NCI-H1092 (cell line): ENCODE measurements around the gene LRRC8C.

Source experiments
- DNase-seq: peaks from one replicate; lab custom pipeline; 2025; lab: John Stamatoyannopoulos, UW

LRRC8C gene

DNA sequence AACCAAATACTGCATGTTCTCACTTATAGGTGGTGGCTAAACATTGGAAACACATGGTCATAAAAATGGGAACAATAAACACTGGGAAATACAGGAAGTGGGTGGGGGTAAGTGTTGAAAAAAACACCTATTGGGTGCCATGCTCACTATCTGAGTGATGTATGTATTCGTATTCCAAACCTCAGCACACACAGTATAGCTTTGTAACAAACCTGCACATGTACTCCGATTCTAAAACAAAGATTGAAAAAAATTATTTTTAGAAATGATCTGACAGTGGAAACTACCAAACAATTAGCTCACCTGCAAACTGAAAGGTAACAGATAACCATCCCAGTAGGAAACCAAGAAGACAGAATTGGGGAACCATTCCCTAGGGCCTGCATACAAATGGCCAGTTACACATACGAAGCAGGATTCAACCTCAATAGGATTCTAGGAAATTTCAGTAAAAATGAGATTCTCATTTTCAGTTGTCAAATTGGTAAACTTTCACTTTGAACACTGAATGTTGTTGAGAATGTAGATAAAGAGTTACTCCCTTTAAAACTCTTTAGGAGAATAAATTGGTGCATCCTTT lies 99.8 kb downstream of the LRRC8C start:
- DNase-seq: no peak

DNA sequence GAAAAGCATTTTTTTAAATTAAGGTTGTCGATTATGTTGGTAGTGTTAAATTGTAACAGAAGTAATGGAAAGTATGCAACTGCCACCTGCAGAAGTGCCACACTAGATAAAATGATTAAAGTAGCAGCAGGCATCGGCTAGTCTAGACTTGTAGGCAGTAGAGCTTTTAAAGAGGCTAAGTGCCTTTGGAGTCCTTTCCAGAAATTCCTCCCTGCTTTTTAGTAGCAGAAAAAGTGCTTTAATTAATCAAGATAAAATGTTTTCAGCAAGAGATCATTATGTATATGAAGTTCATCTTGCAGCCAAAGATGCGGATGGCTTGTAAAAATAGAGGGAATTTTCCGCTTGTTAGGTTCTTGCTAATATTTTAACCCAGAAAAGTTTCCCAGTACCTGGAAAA lies 100.8 kb downstream of the LRRC8C start:
- DNase-seq: no peak

DNA sequence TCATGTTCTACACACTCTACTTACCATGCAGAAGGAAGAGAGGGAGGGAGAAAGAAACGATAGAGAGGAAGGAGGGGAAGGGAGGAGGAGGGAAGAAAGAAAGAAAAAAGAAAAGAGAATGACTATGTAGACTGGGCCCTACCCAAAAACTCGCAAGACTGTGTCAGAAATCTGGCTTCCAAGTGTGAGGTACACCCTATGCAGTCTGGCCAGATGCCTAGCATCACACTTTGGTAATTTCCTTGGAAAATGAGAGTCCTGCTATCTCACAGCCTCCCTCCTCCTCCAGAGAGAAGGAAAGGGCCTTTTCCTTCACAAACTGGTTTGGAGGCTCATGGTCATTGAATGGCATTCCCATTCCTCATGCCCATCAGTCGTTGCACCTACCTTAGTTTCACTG lies 101.5 kb downstream of the LRRC8C start:
- no peak for DNase-seq

DNA sequence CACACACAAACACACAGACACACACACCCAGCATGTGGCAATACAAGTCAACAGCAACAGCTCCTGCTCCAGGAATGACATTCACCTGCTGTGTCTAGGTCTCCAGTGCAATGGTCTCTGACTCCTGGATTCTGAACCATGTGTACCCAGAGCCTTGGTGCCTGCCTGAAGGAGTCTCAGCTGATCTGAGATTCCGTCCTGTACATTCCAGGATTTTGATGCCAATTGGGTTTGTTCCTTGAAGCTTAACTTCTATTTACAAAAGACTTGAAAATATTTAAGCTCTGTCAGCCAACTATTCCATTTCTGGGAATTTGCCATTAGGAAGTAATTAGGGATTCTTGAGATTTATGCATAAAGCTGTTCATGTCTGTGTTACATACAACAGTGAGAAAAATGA lies 102.6 kb downstream of the LRRC8C start:
- DNase-seq: no peak

DNA sequence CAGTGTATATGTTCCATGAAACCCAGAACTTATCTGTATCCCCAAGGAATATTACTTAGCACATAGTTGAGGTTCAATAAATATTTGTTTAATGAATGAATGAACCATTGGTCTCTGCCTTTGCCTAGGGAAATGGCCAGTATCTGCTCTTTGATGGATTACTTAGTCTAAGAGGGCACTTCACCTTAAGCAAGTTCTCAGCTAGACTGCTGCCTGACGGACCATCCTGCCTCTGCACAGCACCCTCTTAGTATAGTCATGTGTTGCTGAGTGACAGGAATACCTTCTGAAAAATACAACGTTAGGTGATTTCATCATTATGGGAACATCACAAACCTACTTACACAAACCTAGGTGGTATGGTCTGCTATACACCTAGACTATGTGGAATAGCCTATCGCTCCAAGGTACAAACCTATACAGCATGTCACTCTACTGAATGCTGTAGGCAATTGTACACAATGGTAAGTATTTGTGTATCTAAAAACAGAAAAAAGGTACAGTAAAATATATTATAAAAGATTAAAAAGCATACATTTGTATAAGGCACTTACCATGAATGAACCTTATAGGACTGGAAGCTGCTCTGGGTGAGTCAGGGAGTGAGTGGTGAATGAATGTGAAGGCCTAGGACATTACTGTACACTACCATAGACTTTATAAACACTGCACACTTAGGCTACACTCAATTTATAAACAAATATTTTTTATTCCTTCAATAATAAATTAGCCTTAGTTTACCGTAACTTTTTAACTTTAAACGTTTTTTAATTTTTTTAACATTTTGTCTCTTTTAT lies 104.2 kb downstream of the LRRC8C start:
- no peak for DNase-seq

DNA sequence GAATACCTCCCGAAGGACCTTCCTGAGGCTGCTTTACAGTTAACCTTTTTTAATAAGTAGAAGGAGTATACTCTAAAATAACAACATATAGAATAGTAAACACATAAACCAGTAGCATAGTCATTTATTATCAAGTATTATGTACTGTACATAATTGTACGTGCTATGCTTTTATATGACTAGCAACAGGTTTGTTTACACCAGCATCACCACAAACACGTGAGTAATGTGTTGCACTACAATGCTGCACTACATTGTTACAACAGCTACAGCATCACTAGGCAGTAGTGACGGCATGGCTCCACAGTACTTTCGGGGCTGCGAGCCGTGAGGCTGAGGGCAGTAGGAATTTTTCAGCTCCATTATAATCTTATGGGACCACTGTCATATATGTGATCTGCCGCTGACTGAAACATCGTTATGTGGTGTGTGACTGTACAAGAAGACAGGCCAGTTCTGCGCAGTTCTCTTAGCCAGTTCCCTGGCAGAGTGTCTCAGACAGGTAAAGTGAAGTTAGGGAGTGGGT lies 105.1 kb downstream of the LRRC8C start:
- DNase-seq: no peak

DNA sequence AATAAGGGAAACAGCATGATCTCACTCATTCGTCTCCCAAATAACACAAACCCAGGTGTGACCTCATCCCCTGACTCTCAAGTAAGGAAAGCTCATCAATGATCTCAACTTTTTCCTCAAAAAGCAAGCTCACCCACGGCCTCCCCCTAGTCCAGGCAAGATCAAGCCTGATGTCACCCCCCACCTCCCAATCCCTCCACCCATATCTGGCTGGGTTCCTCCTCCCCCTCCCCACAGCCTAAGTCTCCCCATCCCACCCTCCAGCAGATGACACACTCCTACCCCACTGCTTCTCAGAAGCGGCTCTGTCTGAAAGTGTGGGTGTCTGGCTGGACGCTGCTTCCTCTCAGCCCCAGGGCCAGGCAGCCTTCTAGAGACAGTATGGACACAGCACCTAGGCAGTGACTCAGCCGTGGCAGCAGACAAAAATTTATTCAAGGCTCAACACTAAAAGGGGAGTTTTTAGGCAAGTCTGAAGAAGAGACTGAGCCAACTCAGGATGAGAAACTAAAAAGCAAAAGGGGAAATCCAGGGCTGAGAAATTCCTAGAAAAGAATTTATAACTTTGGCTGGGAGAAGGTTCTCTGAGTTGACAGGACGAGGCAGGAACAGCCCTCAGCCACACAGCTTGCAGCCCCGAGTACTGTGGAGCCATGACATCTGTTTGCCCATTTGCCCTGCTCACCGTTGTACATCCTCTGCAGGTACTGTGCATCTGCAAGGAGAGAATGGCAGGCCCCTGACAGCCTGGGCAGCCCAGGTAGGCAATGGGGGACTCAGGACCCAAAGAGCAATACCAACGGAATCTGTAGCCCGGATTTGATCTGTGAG lies 106.3 kb downstream of the LRRC8C start:
- no peak for DNase-seq

DNA sequence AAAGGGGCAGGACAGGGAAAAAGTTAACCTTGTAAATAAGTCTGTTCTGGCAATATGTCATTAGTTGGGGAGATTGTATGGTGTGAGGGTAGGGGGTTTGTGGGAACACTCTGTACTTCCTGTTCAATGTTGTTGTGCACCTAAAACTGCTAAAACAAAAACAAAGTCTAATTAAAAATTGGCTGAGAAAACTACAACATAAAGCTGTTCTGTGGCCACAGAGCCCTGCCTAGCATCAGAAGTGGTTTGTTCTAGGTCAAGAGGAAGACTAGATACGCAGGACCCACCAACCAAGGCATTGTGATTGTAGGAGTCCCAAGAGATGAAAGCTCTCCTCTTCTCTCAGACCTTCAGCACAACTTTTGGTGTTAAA lies 106.9 kb downstream of the LRRC8C start:
- DNase-seq: no peak

DNA sequence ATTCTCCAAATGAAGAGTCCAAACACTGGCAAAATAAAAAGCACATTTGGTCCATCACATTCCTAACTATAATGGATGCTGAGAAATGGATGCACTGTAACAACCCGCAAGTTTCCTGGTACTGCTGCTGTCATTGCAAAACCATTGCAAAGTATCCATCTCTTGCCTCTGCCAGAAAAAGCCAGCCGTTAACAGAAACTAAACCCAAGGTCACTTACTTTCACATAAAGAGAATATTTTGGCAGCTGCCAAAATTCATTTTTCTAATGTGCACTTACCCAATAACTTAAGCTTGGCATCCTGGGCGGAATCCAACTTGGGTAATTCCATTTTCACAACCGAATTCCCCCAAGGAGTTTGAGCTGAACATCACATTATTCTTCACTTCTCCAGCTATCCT lies 110.9 kb downstream of the LRRC8C start:
- DNase-seq: no peak

DNA sequence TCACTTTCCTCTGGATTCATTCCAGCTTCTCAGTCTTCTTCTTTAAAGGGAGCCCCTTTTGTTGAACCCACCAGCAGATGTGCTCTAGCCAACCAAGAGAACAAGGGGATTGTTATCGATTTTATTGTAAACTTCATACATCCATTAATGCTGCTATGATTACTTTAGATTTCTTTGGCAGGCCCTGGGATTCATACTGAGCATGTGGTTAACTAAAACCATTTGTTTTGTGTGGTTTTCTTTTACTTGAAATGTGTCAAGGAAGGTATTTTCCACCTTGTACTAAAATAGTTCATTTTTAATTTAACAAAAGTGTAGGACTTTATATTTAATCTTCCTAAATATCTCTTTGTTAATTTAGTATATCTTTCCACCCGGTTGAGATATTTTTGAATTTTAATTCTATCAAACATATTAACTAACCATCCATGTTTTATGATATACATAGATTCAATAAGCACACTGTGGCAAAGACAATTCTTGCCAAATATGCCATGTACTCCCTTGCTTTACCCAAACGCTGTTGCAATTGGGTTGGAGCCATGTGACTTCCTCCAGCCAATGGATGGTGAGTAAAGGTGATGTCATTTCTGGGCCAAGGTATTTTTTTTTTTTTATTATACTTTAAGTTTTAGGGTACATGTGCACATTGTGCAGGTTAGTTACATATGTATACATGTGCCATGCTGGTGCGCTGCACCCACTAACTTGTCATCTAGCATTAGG lies 113.7 kb downstream of the LRRC8C start:
- DNase-seq: no peak

DNA sequence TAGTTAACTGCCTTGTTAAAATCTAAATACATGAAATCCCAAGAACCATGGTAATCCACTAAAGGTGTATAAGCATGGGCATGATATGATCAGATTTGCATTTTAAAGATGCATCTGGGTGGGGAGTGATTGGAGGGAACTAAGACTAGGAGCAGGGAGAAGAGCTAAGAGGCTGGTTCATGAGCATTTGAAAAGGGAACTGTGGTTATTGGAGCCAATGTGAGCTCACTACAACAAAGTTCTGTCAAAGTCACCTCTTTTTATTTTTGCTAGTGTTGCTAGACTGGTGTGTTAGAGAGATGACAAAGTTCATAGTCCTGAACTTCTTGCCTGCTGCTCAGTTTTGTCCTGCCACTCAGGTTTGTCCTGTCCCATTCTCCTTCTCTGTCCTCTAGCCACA lies 120.8 kb downstream of the LRRC8C start:
- DNase-seq: no peak

DNA sequence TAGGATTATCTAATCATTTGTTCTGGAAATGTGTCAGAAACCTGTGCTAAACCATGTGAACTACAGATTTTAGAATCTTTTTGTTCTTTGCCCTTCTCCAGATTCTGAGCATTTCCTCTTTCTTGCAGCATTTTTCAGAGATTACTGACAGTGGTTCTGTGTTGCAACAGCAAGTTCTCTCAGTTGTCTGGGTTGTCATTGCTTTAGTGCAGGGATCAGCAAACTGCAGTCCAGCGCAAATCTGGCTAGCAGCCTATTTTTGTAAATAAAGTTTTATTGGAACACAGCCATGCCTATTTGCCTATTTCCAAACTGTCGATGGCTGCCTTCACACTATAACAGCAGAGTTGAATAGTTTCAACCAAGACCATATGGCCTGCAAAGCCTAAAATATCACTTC lies 121.6 kb downstream of the LRRC8C start:
- no peak for DNase-seq

DNA sequence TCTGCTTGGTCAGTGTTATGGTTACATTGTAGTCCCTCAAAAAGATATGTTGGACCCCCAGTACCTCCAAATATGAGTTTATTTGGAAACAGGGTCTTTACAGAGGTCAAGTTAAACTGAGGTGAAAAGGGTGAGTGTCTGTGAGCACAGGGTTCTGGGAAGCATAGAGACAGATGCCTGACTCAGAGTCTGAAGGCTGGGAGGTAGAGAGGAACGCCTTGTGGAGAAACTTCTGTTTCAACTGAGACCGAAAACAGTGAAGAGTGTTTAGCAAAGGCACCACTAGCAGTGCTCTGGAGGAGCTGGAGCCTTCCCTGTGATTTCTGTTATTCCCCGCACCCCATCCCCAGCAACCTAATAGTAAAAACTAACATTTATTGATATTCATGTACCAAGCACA lies 122.7 kb downstream of the LRRC8C start:
- no peak for DNase-seq

DNA sequence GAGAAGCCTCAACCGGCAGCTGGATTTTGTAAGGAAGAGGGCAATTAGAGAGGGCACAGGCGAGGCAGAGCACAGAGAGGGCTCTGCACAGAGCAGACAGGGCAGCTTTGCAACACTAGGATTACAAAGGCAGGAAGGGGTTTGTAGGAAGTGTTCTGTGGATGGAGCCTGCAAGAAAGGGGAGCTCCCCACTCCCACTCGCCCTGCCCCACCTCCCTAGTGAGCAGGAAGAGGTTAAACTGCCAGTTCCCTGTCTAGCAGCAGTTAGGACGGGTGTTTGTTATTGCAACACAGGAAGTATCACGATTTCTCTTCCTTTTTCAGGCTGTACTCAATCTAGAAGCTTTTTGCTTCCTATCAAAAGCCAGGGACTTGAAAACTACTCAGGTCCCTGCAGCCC lies 124.6 kb downstream of the LRRC8C start:
- no peak for DNase-seq

DNA sequence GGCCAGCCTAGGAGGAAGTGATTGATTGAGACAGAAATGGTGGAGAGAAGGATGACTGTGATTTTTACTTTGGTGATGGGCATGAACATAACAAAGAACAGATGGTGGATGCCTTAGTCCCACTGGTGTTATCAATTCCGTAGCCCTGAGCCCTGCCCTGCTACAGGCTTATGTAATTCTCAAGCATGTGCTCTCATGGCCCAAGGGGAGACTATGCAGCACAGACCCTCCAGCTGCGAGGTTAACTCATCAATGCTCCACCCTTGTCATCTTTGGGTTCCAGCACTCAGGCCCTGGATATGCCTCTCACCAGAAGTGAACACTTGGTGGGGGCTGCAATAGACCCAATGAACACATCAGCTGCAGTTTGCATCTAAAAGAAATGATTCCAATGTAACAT lies 125.2 kb downstream of the LRRC8C start:
- DNase-seq: no peak

DNA sequence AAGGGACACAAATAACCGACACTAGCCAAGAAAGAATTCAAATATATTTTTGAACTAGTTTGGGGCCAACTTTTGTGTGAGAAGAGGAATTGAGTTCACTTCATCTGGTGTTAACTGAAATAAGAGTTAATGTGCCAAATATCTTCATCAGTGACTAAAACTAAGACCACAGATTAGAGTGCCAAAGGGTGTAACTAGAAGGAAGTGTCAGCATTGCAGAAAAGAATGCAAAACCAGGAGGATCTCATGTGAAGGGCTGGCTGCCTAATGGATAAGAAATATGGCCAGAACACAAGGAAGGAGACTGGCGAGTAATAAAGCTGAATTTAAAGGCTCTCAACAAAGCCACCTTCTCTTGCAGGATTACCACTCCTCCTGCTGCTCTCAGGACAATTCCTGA lies 126.1 kb downstream of the LRRC8C start:
- no peak for DNase-seq

DNA sequence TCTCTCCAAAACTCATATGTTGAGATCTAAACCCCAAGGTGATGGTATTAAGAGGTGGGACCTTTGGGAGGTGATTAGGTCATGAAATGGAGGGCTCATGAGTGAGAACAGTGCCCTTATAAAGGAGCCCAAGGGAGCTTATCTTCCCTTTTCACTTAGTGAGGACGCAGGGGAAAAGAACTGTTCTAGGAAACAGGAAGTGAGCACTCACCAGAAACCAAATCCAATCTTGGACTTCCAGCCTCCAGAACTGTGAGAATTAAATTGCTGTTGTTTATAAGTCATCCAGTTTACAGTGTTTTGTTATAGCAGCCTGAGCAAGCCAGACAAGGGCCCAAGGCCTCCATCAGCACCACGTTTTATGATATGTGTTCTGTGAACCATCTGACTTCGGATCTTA lies 127.6 kb downstream of the LRRC8C start:
- no peak for DNase-seq

DNA sequence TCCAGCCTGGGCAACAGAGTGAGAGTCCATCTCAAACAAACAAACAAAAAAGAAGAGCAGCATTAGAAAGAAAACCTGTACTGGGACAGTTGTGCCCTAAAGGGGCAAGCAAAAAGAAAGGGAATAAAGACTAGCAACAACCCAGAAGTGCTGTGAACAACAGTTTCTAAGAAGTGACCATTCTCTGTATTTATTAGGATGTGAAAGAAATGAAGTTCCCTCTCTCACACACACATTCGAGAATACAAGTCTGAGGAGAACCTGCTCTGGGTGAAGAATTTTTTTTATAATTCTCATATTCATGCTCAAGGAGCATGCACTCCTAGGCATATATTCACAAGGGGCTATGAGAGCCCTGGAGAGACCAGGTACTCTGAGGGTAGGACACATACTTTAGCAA lies 128.4 kb downstream of the LRRC8C start:
- no peak for DNase-seq

DNA sequence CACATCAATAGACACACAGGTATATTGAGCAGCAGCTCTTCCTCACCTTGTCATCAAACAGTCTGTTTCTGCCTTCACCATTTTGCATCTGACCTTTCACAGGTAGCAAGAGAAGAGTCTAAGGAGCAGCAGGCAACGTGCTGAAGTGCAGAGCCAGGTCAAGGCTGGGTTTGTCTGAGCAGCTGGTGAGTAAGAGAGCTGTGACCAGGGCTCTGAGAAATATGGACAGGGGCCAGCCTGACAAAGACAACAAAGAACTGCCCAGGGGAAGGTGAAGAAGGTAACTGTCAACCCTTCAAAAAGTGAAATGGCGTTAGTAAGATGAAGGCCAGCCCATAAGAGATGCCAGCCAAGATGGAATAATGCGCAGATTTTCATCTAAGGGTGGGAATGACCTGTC lies 129.0 kb downstream of the LRRC8C start:
- DNase-seq: no peak

DNA sequence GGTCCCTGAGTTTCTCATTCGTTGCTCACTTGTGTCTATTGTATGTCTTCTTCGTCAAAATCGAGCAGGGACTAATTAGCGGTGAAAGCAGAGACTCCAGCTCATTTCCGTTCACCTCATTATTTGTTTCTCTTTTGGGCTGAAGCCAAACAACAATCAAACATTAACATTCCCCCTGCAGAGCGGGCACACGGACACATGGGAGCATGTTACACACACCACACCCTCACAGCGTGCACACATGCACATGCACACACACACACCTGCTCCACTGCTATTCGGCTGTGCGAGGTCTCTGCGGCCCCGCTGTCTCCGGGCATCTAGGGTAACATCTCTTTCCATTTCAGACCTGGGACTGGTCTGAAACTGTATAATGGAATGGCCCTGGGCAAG lies 129.5 kb downstream of the LRRC8C start:
- DNase-seq: no peak

DNA sequence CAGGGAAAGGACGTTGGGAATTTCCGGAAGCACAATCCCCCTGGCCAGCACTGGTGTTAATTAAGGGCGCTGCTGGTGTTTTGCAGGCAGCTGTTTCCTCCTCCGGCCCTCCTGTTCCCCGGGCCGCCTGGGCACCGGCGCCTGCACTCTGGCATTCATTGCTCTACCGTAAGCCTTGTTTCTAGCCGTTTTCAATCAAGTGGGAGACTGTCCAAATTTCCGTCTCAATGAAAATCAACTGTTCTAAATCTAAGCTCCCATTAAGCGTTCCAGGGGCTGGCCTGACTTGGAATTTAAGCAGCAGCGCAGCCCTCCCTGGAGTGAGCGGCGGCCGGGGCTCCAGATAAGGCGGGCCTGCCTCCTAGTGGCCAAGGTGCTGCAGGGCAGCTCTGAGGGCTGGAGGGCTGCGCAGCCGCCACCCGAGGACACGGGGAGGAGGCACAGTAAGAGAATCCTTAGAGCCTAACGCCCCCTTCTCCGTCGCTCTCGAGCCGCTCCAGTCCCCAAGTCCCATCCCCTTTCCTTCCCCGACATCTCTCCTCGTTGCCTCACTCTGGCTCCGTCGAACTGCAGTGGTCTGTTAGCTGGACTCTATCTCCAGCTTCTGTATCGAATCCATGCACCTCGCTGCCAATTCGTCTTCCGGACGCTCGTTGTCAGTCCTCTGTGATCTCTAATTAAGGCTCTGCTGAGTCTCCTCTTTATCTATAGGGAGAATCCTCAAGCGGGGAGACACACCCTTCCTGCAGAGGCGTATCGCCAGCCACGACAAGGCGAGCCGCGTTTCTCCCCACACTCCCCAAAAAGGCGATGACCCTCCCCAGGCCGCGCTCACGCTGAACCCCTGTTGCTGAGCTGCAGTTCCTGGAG lies 130.1 kb downstream of the LRRC8C start:
- DNase-seq: peak; percentile 65
